Measurements from ENCODE around the gene SNAPIN. TPM values are rescaled to one million over a fixed set of nuclear protein-coding genes. Genes with fewer than 3 reads are reported as not detected.
A peak's percentile ranks its signal among the peaks of the same experiment; 100 is the strongest.

The SNAPIN gene
- total RNA-seq, 1 donor from 2014 or later = 56.4 TPM

DNA sequence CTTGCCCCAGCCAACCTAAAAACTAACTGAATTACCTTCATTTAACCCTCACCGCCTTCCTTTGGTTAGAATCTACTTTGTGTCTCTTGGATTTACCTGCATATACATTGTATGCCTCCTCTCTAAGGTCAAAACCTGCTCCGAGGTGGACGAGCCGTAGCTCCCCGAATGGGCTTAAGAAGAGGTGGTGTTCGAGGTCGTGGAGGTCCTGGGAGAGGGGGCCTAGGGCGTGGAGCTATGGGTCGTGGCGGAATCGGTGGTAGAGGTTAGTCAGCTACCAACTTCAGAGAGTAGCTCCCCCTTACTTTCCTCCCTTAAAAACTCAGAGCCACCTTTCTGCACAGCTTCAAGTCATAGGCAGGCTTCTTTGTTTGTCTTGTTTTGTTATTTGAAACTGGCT, 15.4 kb upstream of the SNAPIN start:
- no peak overlapping the region for H3K4me3 ChIP-seq (ENCODE audit: low read length in 3 of 3)
- H3K36me3 ChIP-seq (ENCODE audit: control insufficient read depth in 3 of 3, insufficient read depth in 3 of 3, low read length in 3 of 3) = peaks cover 35 to 71% (median 48%) of the 10 kb centered on the region in 3 donors
- H3K27me3 ChIP-seq (ENCODE audit: control insufficient read depth in 3 of 3, insufficient read depth in 3 of 3, low read length in 3 of 3) = no peaks in the 10 kb centered on the region
- H3K9me3 ChIP-seq (ENCODE audit: control insufficient read depth in 3 of 3, low read length in 3 of 3) = no peaks in the 10 kb centered on the region
- H3K9ac ChIP-seq (ENCODE audit: low read depth in 1 of 3, low read length in 3 of 3) = no peak overlapping the region
- peaks cover 39 to 70% (median 50%) of the 10 kb centered on the region in 3 donors for H3K4me1 ChIP-seq (ENCODE audit: control insufficient read depth in 3 of 3, insufficient read depth in 3 of 3, low read length in 3 of 3)
- peak overlapping the region; percentile 10 for H3K27ac ChIP-seq (ENCODE audit: low read depth, low read length)

GRCh38 chr1:153643816-153644215, 14.7 kb upstream of the SNAPIN start:
- Histone ChIP-seq H3K36me3 (ENCODE audit: control insufficient read depth in 3 of 3, insufficient read depth in 3 of 3, low read length in 3 of 3) (peaks cover 33 to 67% (median 45%) of the 10 kb centered on the region in 3 donors), H3K4me3 (ENCODE audit: low read length in 3 of 3) (no peak overlapping the region), H3K27me3 (ENCODE audit: control insufficient read depth in 3 of 3, insufficient read depth in 3 of 3, low read length in 3 of 3) (no peaks in the 10 kb centered on the region), H3K4me1 (ENCODE audit: control insufficient read depth in 3 of 3, insufficient read depth in 3 of 3, low read length in 3 of 3) (peaks cover 36 to 64% (median 45%) of the 10 kb centered on the region in 3 donors), H3K27ac (ENCODE audit: low read depth, low read length) (peak overlapping the region; percentile 57), H3K9ac (ENCODE audit: low read depth in 1 of 3, low read length in 3 of 3) (no peak overlapping the region), H3K9me3 (ENCODE audit: control insufficient read depth in 3 of 3, low read length in 3 of 3) (no peaks in the 10 kb centered on the region)

DNA sequence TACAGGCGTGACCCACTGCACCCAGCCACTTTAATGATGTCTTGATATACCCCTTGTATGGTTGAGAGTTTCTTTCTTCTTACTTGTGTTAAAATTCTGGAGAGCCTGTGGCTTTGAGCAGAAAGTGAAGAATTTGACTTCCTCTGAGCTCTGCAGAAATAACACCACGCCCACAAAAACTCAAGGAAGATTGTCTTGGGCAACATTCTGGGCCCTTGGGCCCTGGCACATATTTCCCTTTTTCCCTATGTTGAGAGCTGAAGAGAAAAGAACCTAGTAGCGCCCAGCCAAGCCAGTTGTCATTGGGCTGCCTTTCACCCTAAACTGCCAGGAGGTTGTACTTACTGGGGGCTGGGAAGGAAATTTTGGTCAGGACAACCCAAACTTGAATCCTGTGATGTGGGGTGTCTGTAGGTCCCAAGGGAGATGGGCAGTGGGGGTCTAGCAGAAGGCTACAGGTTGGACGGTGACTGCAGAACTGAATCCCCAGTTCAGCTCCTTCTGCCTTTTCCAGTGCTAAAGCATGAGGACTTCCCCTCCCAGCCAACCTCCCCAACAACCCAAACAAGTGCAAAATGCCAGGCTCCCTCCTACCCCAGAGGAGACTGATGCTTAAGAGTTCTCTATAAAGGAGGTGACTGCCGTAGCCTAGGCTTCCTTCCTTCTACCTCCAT, 11.7 kb upstream of the SNAPIN start:
- Histone ChIP-seq H3K9ac (ENCODE audit: low read depth in 1 of 3, low read length in 3 of 3) (no peak overlapping the region), H3K9me3 (ENCODE audit: control insufficient read depth in 3 of 3, low read length in 3 of 3) (no peaks in the 10 kb centered on the region)

DNA sequence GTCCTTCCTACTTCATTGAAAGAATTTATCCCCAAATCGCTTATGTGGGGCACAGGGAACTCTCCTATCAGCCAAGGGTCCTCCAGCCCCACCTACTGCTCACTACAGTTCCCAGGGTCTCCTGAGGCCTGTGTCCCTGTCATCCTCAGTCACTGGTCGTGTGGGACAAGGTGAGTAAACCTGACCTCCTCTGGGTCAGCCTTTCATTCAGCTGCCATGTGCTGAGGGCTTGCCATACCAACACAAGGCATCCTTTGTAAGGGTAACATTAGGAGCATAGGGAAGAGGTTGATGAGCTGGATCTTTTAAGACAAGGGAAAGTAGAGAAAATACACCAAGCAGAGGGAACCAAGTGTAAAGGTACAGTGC, 11.2 kb upstream of the SNAPIN start:
- Histone ChIP-seq H3K36me3 (ENCODE audit: control insufficient read depth in 3 of 3, insufficient read depth in 3 of 3, low read length in 3 of 3) (peaks cover 22 to 38% (median 24%) of the 10 kb centered on the region in 3 donors), H3K9me3 (ENCODE audit: control insufficient read depth in 3 of 3, low read length in 3 of 3) (no peaks in the 10 kb centered on the region), H3K9ac (ENCODE audit: low read depth in 1 of 3, low read length in 3 of 3) (no peak overlapping the region), H3K4me1 (ENCODE audit: control insufficient read depth in 3 of 3, insufficient read depth in 3 of 3, low read length in 3 of 3) (peaks cover 29 to 48% (median 31%) of the 10 kb centered on the region in 3 donors), H3K4me3 (ENCODE audit: low read length in 3 of 3) (no peak overlapping the region), H3K27me3 (ENCODE audit: control insufficient read depth in 3 of 3, insufficient read depth in 3 of 3, low read length in 3 of 3) (no peaks in the 10 kb centered on the region), H3K27ac (ENCODE audit: low read depth, low read length) (peak overlapping the region; percentile 7)

More for the DNA sequence above, 11.7 kb upstream of the SNAPIN start:
- Histone ChIP-seq H3K36me3 (ENCODE audit: control insufficient read depth in 3 of 3, insufficient read depth in 3 of 3, low read length in 3 of 3) (peaks cover 27 to 43% (median 29%) of the 10 kb centered on the region in 3 donors), H3K4me3 (ENCODE audit: low read length in 3 of 3) (no peak overlapping the region), H3K4me1 (ENCODE audit: control insufficient read depth in 3 of 3, insufficient read depth in 3 of 3, low read length in 3 of 3) (peaks cover 31 to 53% (median 31%) of the 10 kb centered on the region in 3 donors), H3K27me3 (ENCODE audit: control insufficient read depth in 3 of 3, insufficient read depth in 3 of 3, low read length in 3 of 3) (no peaks in the 10 kb centered on the region), H3K27ac (ENCODE audit: low read depth, low read length) (peak overlapping the region; percentile 7)

GRCh38 chr1:153648000-153648643, 10.4 kb upstream of the SNAPIN start:
- no peaks in the 10 kb centered on the region for H3K27me3 ChIP-seq (ENCODE audit: control insufficient read depth in 3 of 3, insufficient read depth in 3 of 3, low read length in 3 of 3)
- peak overlapping the region in 1 of 3 donors; percentile 10 for H3K9ac ChIP-seq (ENCODE audit: low read depth in 1 of 3, low read length in 3 of 3)
- H3K4me1 ChIP-seq (ENCODE audit: control insufficient read depth in 3 of 3, insufficient read depth in 3 of 3, low read length in 3 of 3) = peaks cover 31 to 44% (median 32%) of the 10 kb centered on the region in 3 donors
- no peak overlapping the region for H3K27ac ChIP-seq (ENCODE audit: low read depth, low read length)
- H3K4me3 ChIP-seq (ENCODE audit: low read length in 3 of 3) = no peak overlapping the region
- H3K36me3 ChIP-seq (ENCODE audit: control insufficient read depth in 3 of 3, insufficient read depth in 3 of 3, low read length in 3 of 3) = peaks cover 16 to 30% (median 17%) of the 10 kb centered on the region in 3 donors
- no peaks in the 10 kb centered on the region for H3K9me3 ChIP-seq (ENCODE audit: control insufficient read depth in 3 of 3, low read length in 3 of 3)

GRCh38 chr1:153649137-153649862, 9.2 kb upstream of the SNAPIN start:
- Histone ChIP-seq H3K27ac (ENCODE audit: low read depth, low read length) (peak overlapping the region; percentile 38), H3K36me3 (ENCODE audit: control insufficient read depth in 3 of 3, insufficient read depth in 3 of 3, low read length in 3 of 3) (peaks cover 14 to 19% (median 16%) of the 10 kb centered on the region in 3 donors), H3K4me3 (ENCODE audit: low read length in 3 of 3) (peak overlapping the region in 1 of 3 donors; percentile 14), H3K9me3 (ENCODE audit: control insufficient read depth in 3 of 3, low read length in 3 of 3) (no peaks in the 10 kb centered on the region), H3K27me3 (ENCODE audit: control insufficient read depth in 3 of 3, insufficient read depth in 3 of 3, low read length in 3 of 3) (no peaks in the 10 kb centered on the region), H3K9ac (ENCODE audit: low read depth in 1 of 3, low read length in 3 of 3) (peak overlapping the region in 2 of 3 donors; percentile 44 to 55), H3K4me1 (ENCODE audit: control insufficient read depth in 3 of 3, insufficient read depth in 3 of 3, low read length in 3 of 3) (peaks cover 23 to 32% (median 23%) of the 10 kb centered on the region in 3 donors)

DNA sequence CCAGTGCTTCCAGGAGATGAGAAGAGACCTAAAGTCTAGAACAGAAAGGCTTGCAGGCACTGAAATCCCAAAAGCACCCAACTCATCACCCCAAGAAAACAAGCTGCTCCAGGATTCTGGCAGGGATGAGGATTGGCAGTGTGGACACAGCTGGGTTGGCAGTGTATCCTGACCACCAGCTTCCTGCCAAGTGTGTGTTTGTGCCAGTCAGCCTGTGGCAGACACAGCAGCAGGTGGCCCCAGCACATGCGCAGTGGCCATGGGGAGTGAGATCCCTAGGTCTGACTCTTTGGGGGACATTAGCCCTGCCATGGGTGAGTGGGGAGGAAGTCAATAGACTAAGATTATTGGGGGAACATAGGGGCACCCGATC, 8.7 kb upstream of the SNAPIN start:
- Histone ChIP-seq H3K27ac (ENCODE audit: low read depth, low read length) (peak overlapping the region; percentile 38), H3K4me3 (ENCODE audit: low read length in 3 of 3) (peak overlapping the region in 1 of 3 donors; percentile 14), H3K27me3 (ENCODE audit: control insufficient read depth in 3 of 3, insufficient read depth in 3 of 3, low read length in 3 of 3) (no peaks in the 10 kb centered on the region), H3K9me3 (ENCODE audit: control insufficient read depth in 3 of 3, low read length in 3 of 3) (no peaks in the 10 kb centered on the region), H3K9ac (ENCODE audit: low read depth in 1 of 3, low read length in 3 of 3) (peak overlapping the region in 2 of 3 donors; percentile 19 to 44), H3K36me3 (ENCODE audit: control insufficient read depth in 3 of 3, insufficient read depth in 3 of 3, low read length in 3 of 3) (peaks cover 11 to 15% (median 13%) of the 10 kb centered on the region in 3 donors), H3K4me1 (ENCODE audit: control insufficient read depth in 3 of 3, insufficient read depth in 3 of 3, low read length in 3 of 3) (peaks cover 21 to 30% (median 23%) of the 10 kb centered on the region in 3 donors)

DNA sequence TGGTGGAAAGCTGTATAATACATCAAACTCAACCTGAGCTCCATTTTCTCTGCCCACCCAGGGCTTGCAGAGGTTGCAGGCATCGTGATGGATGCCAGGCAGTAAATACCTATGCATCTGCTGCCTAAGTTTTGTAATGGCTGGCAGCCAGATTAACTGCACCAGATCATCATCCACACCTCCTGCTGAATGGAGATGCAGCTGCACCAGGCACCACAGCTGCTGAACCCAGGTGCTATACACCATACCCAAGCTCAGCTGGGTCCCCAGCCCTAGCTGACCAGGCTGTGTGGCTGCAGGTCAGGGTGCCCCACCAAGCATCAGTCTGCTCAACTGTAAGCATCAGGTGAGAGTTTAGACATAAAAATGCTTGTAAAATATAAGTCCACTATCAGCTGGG, 6.7 kb upstream of the SNAPIN start:
- Histone ChIP-seq H3K27me3 (ENCODE audit: control insufficient read depth in 3 of 3, insufficient read depth in 3 of 3, low read length in 3 of 3) (no peaks in the 10 kb centered on the region), H3K4me1 (ENCODE audit: control insufficient read depth in 3 of 3, insufficient read depth in 3 of 3, low read length in 3 of 3) (peaks cover 21 to 30% (median 23%) of the 10 kb centered on the region in 3 donors), H3K9me3 (ENCODE audit: control insufficient read depth in 3 of 3, low read length in 3 of 3) (no peaks in the 10 kb centered on the region), H3K9ac (ENCODE audit: low read depth in 1 of 3, low read length in 3 of 3) (no peak overlapping the region), H3K36me3 (ENCODE audit: control insufficient read depth in 3 of 3, insufficient read depth in 3 of 3, low read length in 3 of 3) (peaks cover 0 to 2% (median 1%) of the 10 kb centered on the region in 3 donors), H3K27ac (ENCODE audit: low read depth, low read length) (no peak overlapping the region), H3K4me3 (ENCODE audit: low read length in 3 of 3) (no peak overlapping the region)

DNA sequence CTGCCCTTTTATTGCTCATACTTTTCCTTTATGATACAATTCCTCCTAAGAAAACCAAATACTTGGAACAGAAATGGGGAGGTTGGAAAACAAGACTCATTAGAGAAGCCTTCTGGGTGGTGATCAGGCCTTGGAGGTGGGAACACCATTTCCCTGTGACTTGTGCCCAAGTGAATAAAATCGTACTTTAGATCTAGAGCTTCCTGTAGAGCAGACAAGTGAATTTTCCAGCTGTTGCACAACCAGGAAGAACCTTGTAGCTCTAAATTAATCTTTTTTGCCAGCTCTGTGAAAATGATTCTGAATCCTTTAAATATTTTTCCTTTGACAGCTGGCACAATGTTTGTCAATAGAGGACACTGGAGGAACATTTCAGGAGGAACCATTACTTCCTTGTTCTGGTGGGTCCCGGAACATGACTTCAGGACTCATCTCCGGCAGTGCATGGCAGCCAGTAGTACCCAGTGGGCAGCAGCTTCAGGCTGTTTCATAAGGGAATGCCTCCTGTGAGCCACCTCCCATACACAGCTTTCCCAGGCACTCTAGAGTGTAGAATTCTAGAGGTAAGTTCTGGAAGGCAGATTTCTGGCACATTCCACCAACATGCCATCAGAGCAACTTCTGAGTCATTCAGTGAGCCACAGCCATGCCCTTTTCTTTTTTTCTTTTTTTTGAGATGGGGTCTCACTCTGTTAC, 5.5 kb upstream of the SNAPIN start:
- no peaks in the 10 kb centered on the region for H3K36me3 ChIP-seq (ENCODE audit: control insufficient read depth in 3 of 3, insufficient read depth in 3 of 3, low read length in 3 of 3)
- H3K4me3 ChIP-seq (ENCODE audit: low read length in 3 of 3) = no peak overlapping the region
- no peaks in the 10 kb centered on the region for H3K27me3 ChIP-seq (ENCODE audit: control insufficient read depth in 3 of 3, insufficient read depth in 3 of 3, low read length in 3 of 3)
- no peaks in the 10 kb centered on the region for H3K9me3 ChIP-seq (ENCODE audit: control insufficient read depth in 3 of 3, low read length in 3 of 3)
- peaks cover 17 to 20% (median 17%) of the 10 kb centered on the region in 3 donors for H3K4me1 ChIP-seq (ENCODE audit: control insufficient read depth in 3 of 3, insufficient read depth in 3 of 3, low read length in 3 of 3)
- H3K9ac ChIP-seq (ENCODE audit: low read depth in 1 of 3, low read length in 3 of 3) = no peak overlapping the region
- H3K27ac ChIP-seq (ENCODE audit: low read depth, low read length) = peak overlapping the region; percentile 51
